Sigmoid colon (tissue), 7 donors: Measurements from ENCODE around the gene NAALADL2. TPM values are rescaled to one million over a fixed set of nuclear protein-coding genes. Genes with fewer than 3 reads are reported as not detected.
"Not testable (repeated sequence)": the region's sequence is repeated elsewhere in the genome, so short reads cannot be mapped to it uniquely, and the experiment has no call there.

Source experiments
- DNase-seq: peaks from one replicate; pipeline ENCODE4 v3.0.0-alpha.2; 2019
- H3K27ac ChIP-seq, 4 donors: fragments of 200-600 bp; sonication (generic); one replicate each; pipeline ENCODE4 v1.5.1; 2016 to 2019; ENCODE audit warnings: mild to moderate bottlenecking in 1 of 4
- H3K27me3 ChIP-seq, 3 donors: fragments of 200-600 bp; sonication (generic); one replicate each; pipeline ENCODE4 v1.5.1; 2019; ENCODE audit warnings: mild to moderate bottlenecking in 1 of 3
- H3K36me3 ChIP-seq, 4 donors: fragments of 200-600 bp; sonication (generic); one replicate each; pipeline ENCODE4 v1.5.1; 2016 to 2019
- H3K4me1 ChIP-seq, 4 donors: fragments of 200-600 bp; sonication (generic); one replicate each; pipeline ENCODE4 v1.5.1; 2017 to 2019
- H3K4me3 ChIP-seq, 4 donors: fragments of 200-600 bp; sonication (generic); one replicate each; pipeline ENCODE4 v1.5.1; 2017 to 2019; ENCODE audit warnings: mild to moderate bottlenecking in 2 of 4, moderate library complexity in 1 of 4
- H3K9me3 ChIP-seq, 4 donors: fragments of 200-600 bp in 3 of 4; sonication (generic) in 3 of 4; one replicate each; pipeline versions ENCODE4 v1.5.1 to v1.6.1; 2013 to 2019
- CTCF ChIP-seq, 4 experiments: fragments of 450-650 bp in 3 of 4; fragments of 200-600 bp in 1 of 4; IDR thresholded peaks; one replicate each; pipeline ENCODE4 v1.5.1; 2016 to 2019; ENCODE audit warnings: antibody characterized with exemption in 4 of 4, mild to moderate bottlenecking in 3 of 4, moderate library complexity in 2 of 4
- EP300 ChIP-seq, 4 donors: sonication (generic); formaldehyde crosslinking; IDR thresholded peaks; one replicate each; pipeline ENCODE4 v1.6.1; 2017; ENCODE audit warnings: antibody characterized with exemption in 4 of 4
- POLR2A ChIP-seq, 2 donors: fragments of 450-650 bp; IDR thresholded peaks; one replicate each; pipeline ENCODE4 v1.6.1; 2016; ENCODE audit warnings: antibody characterized with exemption in 2 of 2, mild to moderate bottlenecking in 2 of 2, moderate library complexity in 2 of 2
- POLR2AphosphoS5 ChIP-seq, 4 donors: sonication (generic); formaldehyde crosslinking; IDR thresholded peaks; one replicate each; pipeline ENCODE4 v1.6.1; 2017; ENCODE audit warnings: antibody characterized with exemption in 4 of 4
- WGBS, 2 donors: extraction: QIAGEN DNeasy Blood & Tissue Kit; methylation state at CpG; one replicate each; pipeline ENCODE4 v1.1.7; 2013; 5-methylcytosine and 5-hydroxymethylcytosine counted together
- intact Hi-C: fragments of 100-400 bp; cut with DNase I; formaldehyde crosslinking; loops from one replicate; pipeline ENCODE4 v1.15.1; 2023
- polyA plus RNA-seq, 3 donors: library from polyadenylated mRNA; stranded (reverse); fragments of 200-250 nt; gene quantifications; one replicate each; pipeline ENCODE4 v1.2.3, GENCODE V29; 2013
- total RNA-seq, 4 donors: library from RNA; depleted of rRNA; stranded (reverse); fragments of >200 nt; gene quantifications; one replicate each; pipeline ENCODE4 v1.1.0, GENCODE V29; 2016
- donor health status: healthy with polysubstance abuse.
- donor health status: Bipolar disorder and iron deficiency.
- donor health status: healthy.

NAALADL2 gene
- total and polyA plus RNA-seq, 7 donors = 0.46 to 18.5 (median 6.0) TPM

GRCh38 chr3:175270198-175270837 lies 411.2 kb downstream of the NAALADL2 start:
- 84 to 92% methylated on average over 5 of the region's 5 CpGs for WGBS, 2 donors
- Histone ChIP-seq H3K27me3 (no peaks in the 10 kb centered on the region), H3K27ac (no peak overlapping the region), H3K9me3 (no peaks in the 10 kb centered on the region), H3K4me1 (no peaks in the 10 kb centered on the region), H3K36me3 (no peaks in the 10 kb centered on the region), H3K4me3 (no peak overlapping the region)
- no peak for TF ChIP-seq CTCF (IDR thresholded peaks at IDR 0.05)
- no peak for TF ChIP-seq POLR2A (IDR thresholded peaks at IDR 0.05)
- TF ChIP-seq EP300 (IDR thresholded peaks at IDR 0.05) = no peak
- TF ChIP-seq POLR2AphosphoS5 (IDR thresholded peaks at IDR 0.05) = no peak
- no peak for DNase-seq
- intact Hi-C loops = no loop called here

- DNase-seq = no peak
- TF ChIP-seq EP300 (IDR thresholded peaks at IDR 0.05) (no peak), POLR2A (IDR thresholded peaks at IDR 0.05) (no peak), POLR2AphosphoS5 (IDR thresholded peaks at IDR 0.05) (no peak), CTCF (IDR thresholded peaks at IDR 0.05) (no peak)
- Histone ChIP-seq H3K36me3 (no peaks in the 10 kb centered on the region), H3K27me3 (no peaks in the 10 kb centered on the region), H3K4me1 (no peaks in the 10 kb centered on the region), H3K9me3 (no peaks in the 10 kb centered on the region), H3K4me3 (no peak overlapping the region), H3K27ac (no peak overlapping the region)
- intact Hi-C loops = no loop called here
Measured at GRCh38 chr3:175270866-175271265, 411.7 kb downstream of the NAALADL2 start.

GRCh38 chr3:175271465-175271864 lies 412.3 kb downstream of the NAALADL2 start:
- H3K36me3 ChIP-seq, H3K27me3 ChIP-seq, intact Hi-C loops, H3K4me3 ChIP-seq, H3K4me1 ChIP-seq, H3K27ac ChIP-seq, H3K9me3 ChIP-seq, DNase-seq: not testable (repeated sequence)
- WGBS, 2 donors = 91 to 94% methylated on average over 11 of the region's 11 CpGs

- DNase-seq = no peak
- WGBS, 2 donors = 93 to 96% methylated on average over 1 of the region's 1 CpG
- H3K4me1 ChIP-seq = no peaks in the 10 kb centered on the region
- no peak overlapping the region for H3K4me3 ChIP-seq
- TF ChIP-seq CTCF (IDR thresholded peaks at IDR 0.05) = no peak
- TF ChIP-seq POLR2A (IDR thresholded peaks at IDR 0.05) = no peak
- TF ChIP-seq EP300 (IDR thresholded peaks at IDR 0.05) = no peak
- TF ChIP-seq POLR2AphosphoS5 (IDR thresholded peaks at IDR 0.05) = no peak
- intact Hi-C loops = no loop called here
- H3K9me3 ChIP-seq = no peaks in the 10 kb centered on the region
- H3K27ac ChIP-seq = no peak overlapping the region
- H3K36me3 ChIP-seq = no peaks in the 10 kb centered on the region
- H3K27me3 ChIP-seq = no peaks in the 10 kb centered on the region
Measured at GRCh38 chr3:175272392-175272791, 413.3 kb downstream of the NAALADL2 start.

- no peak for DNase-seq
- no peak overlapping the region for H3K4me3 ChIP-seq
- no peak overlapping the region for H3K27ac ChIP-seq
- no peaks in the 10 kb centered on the region for H3K4me1 ChIP-seq
- no peaks in the 10 kb centered on the region for H3K27me3 ChIP-seq
- H3K9me3 ChIP-seq = no peaks in the 10 kb centered on the region
- intact Hi-C loops = no loop called here
- 91% methylated on average over 4 of the region's 4 CpGs for WGBS, 2 donors
- TF ChIP-seq POLR2A (IDR thresholded peaks at IDR 0.05) = no peak
- no peak for TF ChIP-seq EP300 (IDR thresholded peaks at IDR 0.05)
- TF ChIP-seq CTCF (IDR thresholded peaks at IDR 0.05) = no peak
- TF ChIP-seq POLR2AphosphoS5 (IDR thresholded peaks at IDR 0.05) = no peak
- H3K36me3 ChIP-seq = no peaks in the 10 kb centered on the region
Measured at GRCh38 chr3:175273573-175273972, 414.4 kb downstream of the NAALADL2 start.
